T-helper 2 cell treated with Interferon-gamma antibody and Interleukin-4, amounts not matched to agents 100 ng/mL and 5 ng/mL, for 36 hours (primary cell): ENCODE results near the gene TSPAN3. TPM values are rescaled to one million over a fixed set of nuclear protein-coding genes. Genes with fewer than 3 reads are reported as not detected.

Source experiments
- intact Hi-C: fragments of 100-400 bp; cut with micrococcal nuclease; formaldehyde crosslinking; loops from one replicate; pipeline ENCODE4 v1.15.1; 2023
- total RNA-seq: library from RNA; stranded (reverse); gene quantifications from 2 replicates; pipeline ENCODE4 v1.2.3, GENCODE V29; 2022

Gene TSPAN3
- total RNA-seq, 1 donor from 2014 or later: 16.3 TPM

DNA sequence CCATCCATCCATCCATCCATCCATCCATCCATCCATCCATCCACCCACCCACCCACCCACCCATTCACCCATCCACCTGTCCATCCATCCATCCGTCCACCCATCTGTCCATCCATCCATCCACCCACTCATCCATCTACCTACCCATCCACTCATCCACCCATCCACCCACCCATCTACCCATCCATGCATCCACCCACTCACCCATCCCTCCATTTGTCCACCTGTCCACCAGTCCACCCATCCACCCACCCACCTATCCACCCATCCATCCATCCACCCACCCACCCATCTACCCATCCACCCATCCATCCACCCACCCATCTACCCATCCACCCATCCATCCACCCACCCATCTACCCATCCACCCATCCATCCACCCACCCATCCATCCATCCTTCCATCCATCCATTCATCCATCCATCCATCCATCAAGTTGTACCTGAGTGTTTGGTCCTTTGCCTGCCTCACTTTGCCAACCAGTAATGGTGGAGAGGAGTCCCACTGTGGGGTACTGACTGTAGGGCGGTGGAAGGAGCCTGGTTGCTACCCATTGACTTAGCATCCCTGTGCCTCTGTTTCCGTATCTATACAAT lies 58.7 kb downstream of the TSPAN3 start:
- intact Hi-C loops: loop anchor here (2.0 kb wide), 1 partner anchor 17 kb away; the partner anchor contains the start of gene PSTPIP1

DNA sequence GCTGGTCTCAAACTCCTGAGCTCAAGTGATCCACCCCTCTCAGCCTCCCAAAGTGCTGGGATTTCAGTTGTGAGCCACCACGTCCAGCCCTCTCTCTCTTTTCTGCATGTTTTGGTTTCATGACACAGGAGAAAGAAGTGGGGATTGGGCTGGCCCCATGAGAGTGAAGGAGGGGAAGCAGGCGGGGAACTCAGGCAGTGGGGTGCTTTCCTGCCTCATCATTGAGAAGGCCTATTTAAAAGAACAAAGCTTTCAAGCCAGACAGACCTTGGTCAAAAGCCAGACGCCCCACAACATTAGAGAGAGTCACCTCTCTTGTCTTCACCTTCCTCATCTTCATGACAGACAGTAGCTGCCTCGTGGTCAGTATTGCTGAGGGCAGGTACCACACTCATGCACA lies 60.1 kb downstream of the TSPAN3 start:
- intact Hi-C loops: no loop called here

DNA sequence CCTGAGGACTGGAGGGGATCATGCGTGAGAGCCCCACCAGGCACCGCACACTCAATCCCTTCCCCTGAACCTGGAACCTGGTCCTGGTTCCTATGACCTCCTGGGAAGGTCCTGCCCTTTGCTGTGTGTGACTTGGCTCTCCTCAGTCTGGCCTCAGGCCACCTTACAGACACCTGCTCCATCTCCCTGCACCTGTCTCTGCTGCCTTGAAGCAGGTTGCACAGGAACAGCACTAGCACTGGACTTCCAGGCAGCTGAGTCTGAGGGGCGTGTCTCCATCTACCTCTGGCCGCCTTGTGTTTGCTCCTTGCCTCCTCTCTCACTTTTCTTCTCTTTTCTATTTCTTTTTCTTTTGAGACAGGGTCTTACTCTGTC lies 60.6 kb downstream of the TSPAN3 start:
- intact Hi-C loops: no loop called here

GRCh38 chr15:77009646-77010311 lies 61.1 kb downstream of the TSPAN3 start:
- intact Hi-C loops: no loop called here

DNA sequence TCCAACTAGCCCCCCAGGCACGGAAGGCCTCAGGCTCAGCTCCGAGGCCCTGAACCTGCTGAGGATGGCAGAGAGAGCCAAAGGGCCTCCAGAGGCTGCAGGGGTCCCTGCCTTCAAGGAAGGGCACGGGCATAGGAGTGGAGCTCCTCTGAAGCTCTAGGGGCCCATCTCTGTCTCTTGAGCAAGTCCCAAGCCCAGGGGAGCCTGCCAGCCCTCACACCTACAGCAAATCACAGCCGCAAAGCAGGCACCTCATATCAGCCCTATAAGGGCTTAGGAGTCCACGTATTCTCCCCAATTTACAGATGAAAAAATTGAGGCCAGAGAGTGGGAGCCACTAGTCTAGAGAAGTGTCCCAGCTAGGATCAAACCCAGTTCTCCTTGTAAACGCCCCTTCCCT lies 61.7 kb downstream of the TSPAN3 start:
- intact Hi-C loops: no loop called here

DNA sequence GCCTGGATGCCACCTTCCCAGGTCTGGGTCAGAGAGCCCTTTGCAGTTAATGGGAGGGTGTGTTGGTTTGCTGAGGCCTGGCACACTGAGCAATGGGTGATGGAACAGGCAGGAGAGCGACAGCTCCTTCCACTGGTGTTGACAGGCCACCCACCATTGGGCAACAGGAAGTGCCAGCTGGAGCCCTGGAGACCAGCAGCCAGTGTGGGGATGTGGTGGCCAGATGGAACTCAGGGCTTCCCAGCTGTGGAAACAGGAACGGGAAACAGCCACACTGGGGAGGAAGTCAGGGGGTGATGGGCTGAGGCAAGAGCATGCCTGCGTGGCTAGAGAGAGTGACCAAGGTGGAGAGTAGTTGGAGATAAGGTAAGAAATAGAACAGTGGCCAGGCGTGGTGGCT lies 66.7 kb downstream of the TSPAN3 start:
- intact Hi-C loops: no loop called here

GRCh38 chr15:77002954-77003912 lies 67.7 kb downstream of the TSPAN3 start:
- intact Hi-C loops: loop anchor here (1.0 to 2.0 kb wide), 3 partner anchors 8 to 14 kb away; partner anchors contain the start of gene PSTPIP1

- intact Hi-C loops: loop anchor here (2.0 kb wide), 1 partner anchor 14 kb away; no protein-coding TSS in a partner anchor
Measured at GRCh38 chr15:77002436-77002835, 68.5 kb downstream of the TSPAN3 start.

DNA sequence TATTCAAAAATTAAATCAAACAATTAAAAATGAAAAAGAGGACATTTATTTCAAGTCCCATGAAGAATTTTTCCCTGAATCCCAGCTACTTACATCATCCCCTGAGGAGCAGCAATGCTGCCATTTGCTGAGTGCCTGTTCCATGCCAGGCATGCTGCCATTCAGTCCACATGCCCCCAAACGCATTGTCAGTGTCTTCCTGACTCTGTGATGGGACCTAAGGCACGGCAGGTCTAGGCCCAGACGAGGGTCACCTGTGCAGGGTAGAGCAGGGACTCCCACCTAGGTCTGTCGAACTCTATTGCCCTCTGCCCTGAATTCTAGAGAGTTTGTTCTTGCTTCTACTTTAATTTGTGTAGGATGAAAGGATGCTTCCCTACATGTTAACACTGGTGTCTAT lies 68.9 kb downstream of the TSPAN3 start:
- intact Hi-C loops: loop anchor here (2.0 kb wide), 1 partner anchor 13 kb away; no protein-coding TSS in a partner anchor

- intact Hi-C loops: no loop called here
Measured at GRCh38 chr15:77001351-77001750, 69.6 kb downstream of the TSPAN3 start.

GRCh38 chr15:76999996-77000395 lies 70.9 kb downstream of the TSPAN3 start:
- intact Hi-C loops: no loop called here

GRCh38 chr15:76998663-76999285 lies 72.1 kb downstream of the TSPAN3 start:
- intact Hi-C loops: no loop called here

GRCh38 chr15:76996526-76997401 lies 74.1 kb downstream of the TSPAN3 start:
- intact Hi-C loops: loop anchor here (1.0 kb wide), 1 partner anchor 8 kb away; no protein-coding TSS in a partner anchor

GRCh38 chr15:76996076-76996525 lies 74.8 kb downstream of the TSPAN3 start:
- intact Hi-C loops: no loop called here

GRCh38 chr15:76994971-76995945 lies 75.7 kb downstream of the TSPAN3 start, which contains the start of gene PSTPIP1:
TSS of gene PSTPIP1 (plus strand) at chr15:76995126. CDS start at chr15:76995574, 448 bp downstream.
- intact Hi-C loops: loop anchor here (1.0 to 2.0 kb wide), 4 partner anchors 8 to 64 kb away; partner anchors contain the start of gene RCN2

GRCh38 chr15:76994496-76994895 lies 76.4 kb downstream of the TSPAN3 start:
- intact Hi-C loops: loop anchor here (2.0 kb wide), 3 partner anchors 18 to 64 kb away; partner anchors contain the start of gene RCN2

- intact Hi-C loops: loop anchor here (2.0 kb wide), 3 partner anchors 19 to 63 kb away; partner anchors contain the start of gene RCN2
Measured at GRCh38 chr15:76994001-76994400, 76.9 kb downstream of the TSPAN3 start.

GRCh38 chr15:76993114-76993725 lies 77.7 kb downstream of the TSPAN3 start:
- intact Hi-C loops: no loop called here
